Hepatocyte (in vitro differentiated cells): ENCODE results near the gene HOATZ.

ENCODE experiments used
- CTCF ChIP-seq: fragments of 200-600 bp; sonication (generic); IDR thresholded peaks from 2 replicates; pipeline ENCODE4 v1.5.1; 2016; ENCODE audit warnings: antibody characterized with exemption, mild to moderate bottlenecking; ENCODE audit not compliant: poor library complexity
- EZH2phosphoT487 ChIP-seq: fragments of 200-600 bp; sonication (generic); IDR thresholded peaks from one replicate; pipeline ENCODE4 v1.6.1; 2018; ENCODE audit warnings: antibody characterized with exemption, mild to moderate bottlenecking, low read depth, moderate library complexity; ENCODE audit not compliant: unreplicated experiment, severe bottlenecking

DNA sequence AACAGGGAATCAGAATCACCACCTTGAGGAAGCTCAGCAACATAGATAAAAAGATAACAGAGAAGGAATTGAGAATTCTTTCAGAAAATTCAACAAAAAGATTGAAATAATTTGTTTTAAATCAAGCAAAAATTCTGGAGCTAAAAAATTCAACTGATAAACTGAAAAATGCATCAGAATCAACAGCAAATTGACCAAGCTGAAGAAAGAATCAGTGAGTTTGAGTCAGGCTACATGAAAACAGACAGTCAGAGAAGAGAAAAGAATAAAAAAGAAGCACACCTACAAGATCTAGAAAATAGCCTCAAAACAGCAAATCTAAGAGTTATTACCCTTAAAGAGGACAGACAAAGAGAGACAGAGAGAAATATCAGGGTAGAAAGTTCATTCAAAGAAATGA, 31.1 kb upstream of the HOATZ start:
- TF ChIP-seq CTCF (no peak), EZH2phosphoT487 (no peak)
